Smooth muscle cell (in vitro differentiated cells): Measurements from ENCODE around the gene DHRSX. TPM values are rescaled to one million over a fixed set of nuclear protein-coding genes. Genes with fewer than 3 reads are reported as not detected.
"Not testable (repeated sequence)": the region's sequence is repeated elsewhere in the genome, so short reads cannot be mapped to it uniquely, and the experiment has no call there.

Source experiments
- DNase-seq: peaks from one replicate; lab custom pipeline; 2025; ENCODE audit not compliant: unreplicated experiment; lab: John Stamatoyannopoulos, UW
- H2AFZ ChIP-seq: fragments of 200-600 bp; sonication (generic); 2 replicates; pipeline ENCODE4 v1.6.0; 2016; ENCODE audit warnings: antibody characterized with exemption, low read depth, mild to moderate bottlenecking
- H3F3A ChIP-seq: fragments of 200-600 bp; sonication (generic); 2 replicates; pipeline ENCODE4 v1.6.0; 2017; ENCODE audit warnings: antibody characterized with exemption, low read depth
- H3K27ac ChIP-seq: fragments of 200-600 bp; sonication (generic); 2 replicates; pipeline ENCODE4 v1.5.1; 2016; ENCODE audit warnings: low read depth, mild to moderate bottlenecking
- H3K27me3 ChIP-seq: fragments of 200-600 bp; sonication (generic); 2 replicates; pipeline ENCODE4 v1.6.1; 2016; ENCODE audit warnings: low read depth, mild to moderate bottlenecking
- H3K36me3 ChIP-seq: fragments of 200-600 bp; sonication (generic); 2 replicates; pipeline ENCODE4 v1.5.1; 2016; ENCODE audit warnings: low read depth
- H3K4me1 ChIP-seq: fragments of 200-600 bp; sonication (generic); 2 replicates; pipeline ENCODE4 v1.5.1; 2016; ENCODE audit warnings: low read depth
- H3K4me2 ChIP-seq: fragments of 200-600 bp; sonication (generic); 2 replicates; pipeline ENCODE4 v1.6.0; 2016; ENCODE audit warnings: mild to moderate bottlenecking
- H3K4me3 ChIP-seq: fragments of 200-600 bp; sonication (generic); 2 replicates; pipeline ENCODE4 v1.5.1; 2016; ENCODE audit warnings: mild to moderate bottlenecking
- H3K79me2 ChIP-seq: fragments of 200-600 bp; sonication (generic); 2 replicates; pipeline ENCODE4 v1.6.0; 2016; ENCODE audit warnings: low read depth, mild to moderate bottlenecking
- H3K9ac ChIP-seq: fragments of 200-600 bp; sonication (generic); 2 replicates; pipeline ENCODE4 v1.6.0; 2016; ENCODE audit warnings: low read depth
- H3K9me3 ChIP-seq: fragments of 200-600 bp; sonication (generic); replicated peaks from 2 replicates; pipeline ENCODE4 v1.5.1; 2016; ENCODE audit warnings: low read depth
- H4K20me1 ChIP-seq: fragments of 200-600 bp; sonication (generic); 2 replicates; pipeline ENCODE4 v1.6.0; 2016; ENCODE audit warnings: low read depth
- CTCF ChIP-seq: fragments of 200-600 bp; sonication (generic); IDR thresholded peaks from 2 replicates; pipeline ENCODE4 v1.5.1; 2017; ENCODE audit warnings: borderline replicate concordance, mild to moderate bottlenecking, antibody characterized with exemption; ENCODE audit not compliant: insufficient read depth, poor library complexity, severe bottlenecking
- WGBS: methylation state at CpG from one replicate; pipeline ENCODE4 v1.1.7; 2016; ENCODE audit warnings: low lambda C conversion rate; 5-methylcytosine and 5-hydroxymethylcytosine counted together
- polyA plus RNA-seq: library from polyadenylated mRNA; unstranded; fragments of >200 nt; fragmentation: Nextera tagmentation; extraction: Ambion mirVana; gene quantifications from 2 replicates; pipeline ENCODE4 v1.2.1, GENCODE V29; 2016
- total RNA-seq: library from RNA; depleted of rRNA; stranded (reverse); fragments of >200 nt; gene quantifications from 2 replicates; pipeline ENCODE4 v1.2.3, GENCODE V29; 2014

DHRSX gene
- total and polyA plus RNA-seq, 2 experiments from 2014 or later = 32.5 to 49.9 TPM

DNA sequence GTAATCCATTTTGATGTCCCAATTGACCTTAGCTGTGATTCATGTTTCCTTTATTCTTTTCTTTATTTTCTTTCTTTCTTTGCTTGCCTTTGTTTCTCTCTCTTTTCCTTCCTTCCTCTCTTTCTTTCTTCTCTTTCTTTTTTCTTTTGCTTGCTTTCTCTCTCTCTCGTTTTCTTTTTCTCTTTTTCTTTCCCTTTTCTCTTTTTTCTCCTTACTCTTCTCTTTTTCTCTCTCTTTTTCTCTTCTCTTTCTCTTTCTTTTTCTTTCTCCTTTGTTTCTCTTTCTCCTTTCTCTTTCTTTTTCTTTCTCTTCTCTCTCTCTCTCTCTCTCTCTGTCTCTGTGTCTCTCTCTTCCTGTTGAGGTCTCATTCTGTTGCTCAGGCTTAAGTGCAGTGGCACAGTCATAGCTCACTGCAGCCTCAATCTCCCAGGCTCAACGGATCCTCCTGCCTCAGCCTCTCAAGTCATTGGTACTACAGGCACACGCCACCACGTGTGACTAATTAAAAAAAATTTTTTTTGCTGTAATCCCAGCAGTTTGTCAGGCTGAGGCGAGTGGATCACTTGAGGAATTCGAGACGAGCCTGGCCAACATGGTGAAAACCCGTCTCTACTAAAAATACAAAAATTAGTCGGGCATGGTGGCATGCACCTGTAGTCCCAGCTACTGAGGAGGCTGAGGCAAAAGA lies 8.0 kb upstream of the DHRSX start:
- no peak overlapping the region for H2AFZ ChIP-seq
- H3K27ac ChIP-seq = no peak overlapping the region
- no peak overlapping the region for H3K4me2 ChIP-seq
- 86% methylated on average over 9 of the region's 9 CpGs for WGBS
- TF ChIP-seq CTCF = no peak
- no peaks in the 10 kb centered on the region for H3K27me3 ChIP-seq
- no peak overlapping the region for H3K9ac ChIP-seq
- no peaks in the 10 kb centered on the region for H3K4me1 ChIP-seq
- no peaks in the 10 kb centered on the region for H3K79me2 ChIP-seq
- H3F3A ChIP-seq = no peaks in the 10 kb centered on the region
- no peaks in the 10 kb centered on the region for H3K36me3 ChIP-seq
- no peaks in the 10 kb centered on the region for H3K9me3 ChIP-seq
- no peak overlapping the region for H3K4me3 ChIP-seq
- no peak for DNase-seq
- no peaks in the 10 kb centered on the region for H4K20me1 ChIP-seq

DNA sequence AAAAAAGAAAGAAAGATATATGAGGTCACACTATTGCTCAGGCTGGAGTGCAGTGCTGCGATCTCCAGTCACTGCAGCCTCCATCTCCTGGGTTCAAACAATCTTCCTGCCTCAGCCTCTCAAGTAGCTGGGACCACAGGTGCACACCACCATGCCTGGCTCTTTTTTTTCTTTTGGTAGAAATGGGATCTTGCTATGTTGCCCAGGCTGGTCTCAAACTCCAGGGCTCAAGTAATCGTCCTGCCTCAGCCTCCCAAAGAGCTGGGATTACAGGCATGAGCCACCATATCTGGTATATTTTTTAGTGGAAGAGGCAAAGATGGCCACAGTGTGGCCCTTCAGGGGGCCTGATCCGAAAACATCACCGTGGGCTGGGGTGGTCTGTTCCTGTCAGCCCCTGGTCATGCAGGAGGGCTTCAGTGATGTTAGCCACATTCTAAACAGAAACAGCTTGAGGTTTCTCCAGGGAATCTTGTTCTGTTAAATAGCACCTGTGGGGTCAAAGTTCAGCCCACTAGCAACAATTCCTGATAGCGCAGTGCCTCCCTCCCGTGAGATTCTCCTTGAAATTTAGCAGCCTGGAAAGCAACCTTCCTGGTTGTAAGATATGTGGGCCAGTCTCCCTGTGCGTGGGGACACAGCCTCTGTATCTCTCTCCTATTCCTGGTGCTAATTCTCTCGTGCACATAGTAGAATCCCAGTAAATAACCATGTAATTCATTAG lies 7.3 kb upstream of the DHRSX start:
- Histone ChIP-seq H3K9me3 (no peaks in the 10 kb centered on the region), H3K27ac (no peak overlapping the region), H3K4me2 (no peak overlapping the region), H3K36me3 (no peaks in the 10 kb centered on the region), H2AFZ (no peak overlapping the region), H3K9ac (no peak overlapping the region), H3K27me3 (no peaks in the 10 kb centered on the region), H3K4me3 (no peak overlapping the region), H3K79me2 (no peaks in the 10 kb centered on the region), H4K20me1 (no peaks in the 10 kb centered on the region), H3K4me1 (no peaks in the 10 kb centered on the region), H3F3A (no peaks in the 10 kb centered on the region)
- TF ChIP-seq CTCF = no peak
- no peak for DNase-seq
- 89% methylated on average over 8 of the region's 8 CpGs for WGBS

GRCh38 chrX:2507196-2507595 lies 6.4 kb upstream of the DHRSX start:
- no peak overlapping the region for H3K4me3 ChIP-seq
- H3F3A ChIP-seq = no peaks in the 10 kb centered on the region
- WGBS = 94% methylated on average over 3 of the region's 3 CpGs
- no peaks in the 10 kb centered on the region for H3K36me3 ChIP-seq
- no peaks in the 10 kb centered on the region for H3K9me3 ChIP-seq
- no peak for TF ChIP-seq CTCF
- H2AFZ ChIP-seq = no peak overlapping the region
- no peak overlapping the region for H3K27ac ChIP-seq
- H3K4me1 ChIP-seq = no peaks in the 10 kb centered on the region
- no peaks in the 10 kb centered on the region for H3K79me2 ChIP-seq
- no peaks in the 10 kb centered on the region for H4K20me1 ChIP-seq
- DNase-seq = no peak
- H3K27me3 ChIP-seq = no peaks in the 10 kb centered on the region
- H3K9ac ChIP-seq = no peak overlapping the region
- no peak overlapping the region for H3K4me2 ChIP-seq

- not testable (repeated sequence) for H3K9ac ChIP-seq, DNase-seq, H3K9me3 ChIP-seq, H3K4me2 ChIP-seq, H3F3A ChIP-seq, H2AFZ ChIP-seq, H3K4me1 ChIP-seq, H3K4me3 ChIP-seq, H4K20me1 ChIP-seq, H3K27me3 ChIP-seq, H3K27ac ChIP-seq, H3K79me2 ChIP-seq, H3K36me3 ChIP-seq
- 96% methylated on average over 8 of the region's 8 CpGs for WGBS
Observed at GRCh38 chrX:2505341-2505740, 4.6 kb upstream of the DHRSX start.
